GM12878 (cell line): ENCODE measurements around the gene BNC2. TPM values are rescaled to one million over a fixed set of nuclear protein-coding genes. Genes with fewer than 3 reads are reported as not detected.

Experiments used
- ATAC-seq: fragments of 200-7000 bp; cut with Tn5 transposase; 3 replicates; pipeline ENCODE4 v1.9.1; 2020; ENCODE audit warnings: mild to moderate bottlenecking, moderate library complexity
- BruUV-seq: library from RNA; stranded (reverse); fragments of 400-500 nt; replicated peaks from 2 replicates; lab custom pipeline; 2021; lab: Mats Ljungman, UMichigan
- CTCF ChIA-PET: fragments of 300-600 bp; sonication (Branson Sonifier 250); formaldehyde crosslinking; extraction: SDS; loops from one replicate; lab custom pipeline; 2021; ENCODE audit warnings: inconsistent platforms; lab: Yijun Ruan, JAX
- POLR2A ChIA-PET: fragments of 350-600 bp; formaldehyde crosslinking; extraction: SDS; loops from one replicate; lab custom pipeline; 2021; ENCODE audit warnings: inconsistent platforms; lab: Charles Lee
- RAD21 ChIA-PET: fragments of 300-600 bp; sonication (Branson Sonifier 250); formaldehyde crosslinking; loops from one replicate; lab custom pipeline; 2023; ENCODE audit warnings: antibody characterized with exemption; ENCODE audit not compliant: unreplicated experiment; lab: Charles Lee
- SMC1A ChIA-PET: fragments of 300-600 bp; sonication (Branson Sonifier 250); formaldehyde crosslinking; loops from one replicate; lab custom pipeline; 2023; ENCODE audit not compliant: unreplicated experiment, uncharacterized antibody; lab: Charles Lee
- DNase-seq: peaks from one replicate; pipeline ENCODE4 v3.0.0-alpha.2; 2011; ENCODE audit warnings: low read depth, low spot score
- FAIRE-seq: peaks from 3 replicates; lab custom pipeline; 2011; peaks lifted over from hg19 to GRCh38; lab: Jason Lieb, UNC
- H2AFZ ChIP-seq: 2 replicates; pipeline ENCODE4 v1.6.0; 2011; ENCODE audit warnings: low read depth, low read length, control low read depth; ENCODE audit not compliant: control insufficient read depth
- H3K27ac ChIP-seq: 2 replicates; pipeline ENCODE4 v1.5.1; 2011; ENCODE audit warnings: control low read depth; ENCODE audit not compliant: control insufficient read depth, insufficient read depth
- H3K27me3 ChIP-seq, 2 experiments: replicated peaks in 1 of 2; 2 replicates each; pipeline versions ENCODE4 v1.6.0 to v1.6.1; 2011; ENCODE audit warnings: low read length in 1 of 2; ENCODE audit not compliant: control insufficient read depth in 2 of 2, insufficient read depth in 2 of 2
- H3K36me3 ChIP-seq, 2 experiments: 2 replicates each; pipeline ENCODE4 v1.5.1; 2011; ENCODE audit warnings: low read length in 1 of 2; ENCODE audit not compliant: control insufficient read depth in 2 of 2, insufficient read depth in 2 of 2
- H3K4me1 ChIP-seq: 2 replicates; pipeline ENCODE4 v1.6.1; 2011; ENCODE audit warnings: mild to moderate bottlenecking, low read length, moderate library complexity, mixed read lengths; ENCODE audit not compliant: control insufficient read depth, insufficient read depth
- H3K4me2 ChIP-seq: 2 replicates; pipeline ENCODE4 v1.6.0; 2011; ENCODE audit warnings: control low read depth; ENCODE audit not compliant: control insufficient read depth, insufficient read depth
- H3K4me3 ChIP-seq: fragments of 200-600 bp; sonication (generic); 2 replicates; pipeline ENCODE4 v1.5.1; 2016
- H3K79me2 ChIP-seq: 2 replicates; pipeline ENCODE4 v1.6.0; 2011; ENCODE audit warnings: low read length; ENCODE audit not compliant: control insufficient read depth, insufficient read depth
- H3K9ac ChIP-seq: 2 replicates; pipeline ENCODE4 v1.8.0; 2011; ENCODE audit warnings: low read length, control low read depth, mixed read lengths; ENCODE audit not compliant: control insufficient read depth, insufficient read depth
- H3K9me3 ChIP-seq: replicated peaks from 3 replicates; pipeline ENCODE4 v1.5.1; 2011; ENCODE audit warnings: mild to moderate bottlenecking, low read length; ENCODE audit not compliant: control insufficient read depth, insufficient read depth
- H4K20me1 ChIP-seq: 2 replicates; pipeline ENCODE4 v1.6.0; 2011; ENCODE audit not compliant: control insufficient read depth, insufficient read depth
- CBX5 ChIP-seq: sonication (generic); IDR thresholded peaks from 2 replicates; pipeline ENCODE4 v1.6.1; 2016; ENCODE audit warnings: low read depth, moderate library complexity, mild to moderate bottlenecking, inconsistent platforms
- IKZF2 ChIP-seq, 2 experiments: fragments of 450-650 bp; IDR thresholded peaks; 2 replicates each; pipeline ENCODE4 v1.6.1; 2017; ENCODE audit warnings: mild to moderate bottlenecking in 2 of 2, moderate library complexity in 2 of 2
- JUND ChIP-seq: IDR thresholded peaks from 2 replicates; pipeline ENCODE4 v1.6.1; 2012; ENCODE audit warnings: low read depth, mild to moderate bottlenecking, low read length, improper control_type of control experiment, moderate library complexity
- KDM1A ChIP-seq: fragments of 200-600 bp; sonication (generic); IDR thresholded peaks from 2 replicates; pipeline ENCODE4 v1.6.1; 2016; ENCODE audit warnings: borderline replicate concordance
- KLF5 ChIP-seq: fragments of 450-650 bp; IDR thresholded peaks from 2 replicates; pipeline ENCODE4 v1.6.1; 2014; ENCODE audit warnings: mild to moderate bottlenecking; ENCODE audit not compliant: partially characterized antibody
- PAX5 ChIP-seq: IDR thresholded peaks from 2 replicates; pipeline ENCODE4 v1.6.1; 2011; ENCODE audit warnings: low read depth, low read length, borderline replicate concordance
- SP1 ChIP-seq: IDR thresholded peaks from one replicate; pipeline ENCODE4 v1.6.1; 2011; ENCODE audit warnings: low read depth, low read length
- TAF1 ChIP-seq: IDR thresholded peaks from 2 replicates; pipeline ENCODE4 v1.6.1; 2011; ENCODE audit warnings: mild to moderate bottlenecking, low read depth, low read length, borderline replicate concordance
- TCF7 ChIP-seq: IDR thresholded peaks from 2 replicates; pipeline ENCODE4 v1.6.1; 2014; ENCODE audit warnings: antibody characterized with exemption, borderline replicate concordance
- ZNF207 ChIP-seq: fragments of 450-650 bp; IDR thresholded peaks from 2 replicates; pipeline ENCODE4 v1.6.1; 2014; ENCODE audit warnings: antibody characterized with exemption, mild to moderate bottlenecking, borderline replicate concordance
- ZNF217 ChIP-seq: fragments of 450-650 bp; IDR thresholded peaks from 2 replicates; pipeline ENCODE4 v1.6.1; 2017; ENCODE audit warnings: antibody characterized with exemption, mild to moderate bottlenecking
- ZZZ3 ChIP-seq: IDR thresholded peaks from 2 replicates; pipeline ENCODE4 v1.6.1; 2011; ENCODE audit warnings: low read depth; ENCODE audit not compliant: control insufficient read depth, insufficient read length
- WGBS: methylation state at CpG from one replicate; pipeline ENCODE4 v1.1.6; 2016; ENCODE audit warnings: low lambda C conversion rate; ENCODE audit not compliant: insufficient replicate concordance, insufficient coverage; ENCODE audit errors: missing lambda C conversion rate; 5-methylcytosine and 5-hydroxymethylcytosine counted together
- in situ Hi-C: fragments of 300-500 bp; cut with MboI; formaldehyde crosslinking; loops from 9 replicates; pipeline ENCODE4 v1.14.3; 2018; ENCODE audit warnings: mixed read lengths
- intact Hi-C: fragments of 100-400 bp; cut with micrococcal nuclease; formaldehyde crosslinking; loops from one replicate; pipeline ENCODE4 v1.14.2; 2022; ENCODE audit not compliant: unreplicated experiment
- polyA plus RNA-seq, 11 experiments: library from polyadenylated mRNA; depleted of rRNA in 4 of 11; unstranded in 6 of 11; stranded (reverse) in 5 of 11; fragments of >200 nt; fragmentation: Nextera tagmentation in 4 of 11; fragmentation: Illumina TruSeq in 1 of 11; extraction: Ambion mirVana in 4 of 11; extraction: Trizol in 1 of 11; gene quantifications; 1 replicate in 1 of 11; 2 replicates in 10 of 11; pipeline versions ENCODE4 v1.2.1 to v1.2.3, GENCODE V29; 2011 to 2016; ENCODE audit warnings: inconsistent platforms in 2 of 11, missing spikeins in 2 of 11, low read depth in 1 of 11
- total RNA-seq, 4 experiments: library from RNA; depleted of rRNA in 3 of 4; stranded (reverse); fragments of >200 nt in 3 of 4; fragmentation: Illumina TruSeq in 1 of 4; extraction: Trizol in 1 of 4; gene quantifications; 2 replicates each; pipeline versions ENCODE4 v1.2.1 to v1.2.3, GENCODE V29; 2013 to 2021
- TF ChIP-seq, protein P1 (sequence below): IDR thresholded peaks from 2 replicates; pipeline ENCODE4 v1.6.1; 2011; ENCODE audit warnings: borderline replicate concordance, low read depth, mild to moderate bottlenecking, moderate library complexity, mixed read lengths, low read length; ENCODE audit not compliant: insufficient read depth; ENCODE audit errors: extremely low read length
- TF ChIP-seq, protein P2 (sequence below): IDR thresholded peaks from 2 replicates; pipeline ENCODE4 v1.6.1; 2012; ENCODE audit warnings: mild to moderate bottlenecking, low read depth, low read length
- TF ChIP-seq, protein P3 (sequence below): fragments of 450-650 bp; IDR thresholded peaks from 2 replicates; pipeline ENCODE4 v1.6.1; 2017; ENCODE audit warnings: mild to moderate bottlenecking, low read depth, inconsistent platforms; ENCODE audit not compliant: poor library complexity, severe bottlenecking

BNC2 gene
- total and polyA plus RNA-seq, 10 of the 15 experiments (the other 5 are each of a cell fraction or from before 2014, with no cell fraction given), result 0.05 to 14.5 (median 0.26) TPM

DNA sequence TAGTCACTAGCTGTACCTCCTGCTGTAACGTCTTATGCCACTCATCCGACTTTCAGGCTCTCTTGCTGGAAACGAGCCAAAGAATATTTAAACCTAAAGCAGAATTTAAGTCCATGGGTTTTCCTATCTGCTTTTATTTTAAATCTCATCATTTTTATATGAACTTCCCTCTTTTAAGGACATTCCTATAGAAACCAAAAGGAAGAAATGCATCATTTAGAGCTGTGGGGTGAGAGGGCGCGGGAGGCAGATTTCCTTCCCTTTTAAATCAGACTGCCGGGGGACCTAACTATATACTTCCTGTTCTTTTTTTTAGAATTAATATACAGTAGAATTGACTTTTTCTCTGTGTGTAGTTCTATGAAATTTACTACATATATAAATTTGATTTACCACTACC is 468.8 kb downstream of the BNC2 start:
- Histone ChIP-seq H3K9ac (no peak overlapping the region), H3K4me2 (no peak overlapping the region), H2AFZ (no peak overlapping the region), H4K20me1 (no peaks in the 10 kb centered on the region), H3K4me3 (no peak overlapping the region), H3K36me3 (no peaks in the 10 kb centered on the region), H3K79me2 (no peaks in the 10 kb centered on the region), H3K9me3 (no peaks in the 10 kb centered on the region), H3K4me1 (no peaks in the 10 kb centered on the region), H3K27ac (no peak overlapping the region), H3K27me3 (no peaks in the 10 kb centered on the region; a peak in 1 of 4 replicates)
- CTCF ChIA-PET, result no interaction called here
- ATAC-seq (no peak), FAIRE-seq (no peak), DNase-seq (no peak)
- SMC1A ChIA-PET, result interaction anchor here (1.2 to 1.3 kb wide), 2 partner anchors 10 to 24 kb away, joined by 3 read pairs; no protein-coding TSS in a partner anchor
- POLR2A ChIA-PET, result no interaction called here
- BruUV-seq, result no TSS peak
- TF ChIP-seq ZNF207 (no peak), CBX5 (no peak), ZZZ3 (no peak), ZNF217 (no peak), PAX5 (no peak), TAF1 (no peak), KDM1A (no peak), KLF5 (no peak), JUND (no peak), SP1 (no peak), IKZF2 (IDR thresholded peaks at IDR 0.05) (no peak), TCF7 (no peak)
- TF ChIP-seq, protein P1, sequence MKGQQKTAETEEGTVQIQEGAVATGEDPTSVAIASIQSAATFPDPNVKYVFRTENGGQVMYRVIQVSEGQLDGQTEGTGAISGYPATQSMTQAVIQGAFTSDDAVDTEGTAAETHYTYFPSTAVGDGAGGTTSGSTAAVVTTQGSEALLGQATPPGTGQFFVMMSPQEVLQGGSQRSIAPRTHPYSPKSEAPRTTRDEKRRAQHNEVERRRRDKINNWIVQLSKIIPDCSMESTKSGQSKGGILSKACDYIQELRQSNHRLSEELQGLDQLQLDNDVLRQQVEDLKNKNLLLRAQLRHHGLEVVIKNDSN, result no peak
- TF ChIP-seq, protein P2, sequence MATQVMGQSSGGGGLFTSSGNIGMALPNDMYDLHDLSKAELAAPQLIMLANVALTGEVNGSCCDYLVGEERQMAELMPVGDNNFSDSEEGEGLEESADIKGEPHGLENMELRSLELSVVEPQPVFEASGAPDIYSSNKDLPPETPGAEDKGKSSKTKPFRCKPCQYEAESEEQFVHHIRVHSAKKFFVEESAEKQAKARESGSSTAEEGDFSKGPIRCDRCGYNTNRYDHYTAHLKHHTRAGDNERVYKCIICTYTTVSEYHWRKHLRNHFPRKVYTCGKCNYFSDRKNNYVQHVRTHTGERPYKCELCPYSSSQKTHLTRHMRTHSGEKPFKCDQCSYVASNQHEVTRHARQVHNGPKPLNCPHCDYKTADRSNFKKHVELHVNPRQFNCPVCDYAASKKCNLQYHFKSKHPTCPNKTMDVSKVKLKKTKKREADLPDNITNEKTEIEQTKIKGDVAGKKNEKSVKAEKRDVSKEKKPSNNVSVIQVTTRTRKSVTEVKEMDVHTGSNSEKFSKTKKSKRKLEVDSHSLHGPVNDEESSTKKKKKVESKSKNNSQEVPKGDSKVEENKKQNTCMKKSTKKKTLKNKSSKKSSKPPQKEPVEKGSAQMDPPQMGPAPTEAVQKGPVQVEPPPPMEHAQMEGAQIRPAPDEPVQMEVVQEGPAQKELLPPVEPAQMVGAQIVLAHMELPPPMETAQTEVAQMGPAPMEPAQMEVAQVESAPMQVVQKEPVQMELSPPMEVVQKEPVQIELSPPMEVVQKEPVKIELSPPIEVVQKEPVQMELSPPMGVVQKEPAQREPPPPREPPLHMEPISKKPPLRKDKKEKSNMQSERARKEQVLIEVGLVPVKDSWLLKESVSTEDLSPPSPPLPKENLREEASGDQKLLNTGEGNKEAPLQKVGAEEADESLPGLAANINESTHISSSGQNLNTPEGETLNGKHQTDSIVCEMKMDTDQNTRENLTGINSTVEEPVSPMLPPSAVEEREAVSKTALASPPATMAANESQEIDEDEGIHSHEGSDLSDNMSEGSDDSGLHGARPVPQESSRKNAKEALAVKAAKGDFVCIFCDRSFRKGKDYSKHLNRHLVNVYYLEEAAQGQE, result no peak
- TF ChIP-seq, protein P3, sequence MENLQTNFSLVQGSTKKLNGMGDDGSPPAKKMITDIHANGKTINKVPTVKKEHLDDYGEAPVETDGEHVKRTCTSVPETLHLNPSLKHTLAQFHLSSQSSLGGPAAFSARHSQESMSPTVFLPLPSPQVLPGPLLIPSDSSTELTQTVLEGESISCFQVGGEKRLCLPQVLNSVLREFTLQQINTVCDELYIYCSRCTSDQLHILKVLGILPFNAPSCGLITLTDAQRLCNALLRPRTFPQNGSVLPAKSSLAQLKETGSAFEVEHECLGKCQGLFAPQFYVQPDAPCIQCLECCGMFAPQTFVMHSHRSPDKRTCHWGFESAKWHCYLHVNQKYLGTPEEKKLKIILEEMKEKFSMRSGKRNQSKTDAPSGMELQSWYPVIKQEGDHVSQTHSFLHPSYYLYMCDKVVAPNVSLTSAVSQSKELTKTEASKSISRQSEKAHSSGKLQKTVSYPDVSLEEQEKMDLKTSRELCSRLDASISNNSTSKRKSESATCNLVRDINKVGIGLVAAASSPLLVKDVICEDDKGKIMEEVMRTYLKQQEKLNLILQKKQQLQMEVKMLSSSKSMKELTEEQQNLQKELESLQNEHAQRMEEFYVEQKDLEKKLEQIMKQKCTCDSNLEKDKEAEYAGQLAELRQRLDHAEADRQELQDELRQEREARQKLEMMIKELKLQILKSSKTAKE, result no peak
- WGBS, result 2% methylated on average over 6 of the region's 6 CpGs
- in situ Hi-C loops, result no loop called here
- intact Hi-C loops, result no loop called here
- RAD21 ChIA-PET, result no interaction called here
